PC-3 (cell line): Measurements from ENCODE around the gene RND1.
"Not testable (repeated sequence)": the region's sequence is repeated elsewhere in the genome, so short reads cannot be mapped to it uniquely, and the experiment has no call there.

Source experiments
- EZH2phosphoT487 ChIP-seq: fragments of 300-600 bp; sonication (generic); IDR thresholded peaks from 2 replicates; pipeline ENCODE4 v1.6.1; 2018; ENCODE audit warnings: mild to moderate bottlenecking, antibody characterized with exemption, low read length, borderline replicate concordance
- TF ChIP-seq, protein P1 (sequence below): fragments of 300-600 bp; sonication (generic); conservative IDR thresholded peaks from 2 replicates; pipeline ENCODE4 v1.5.1; 2017; ENCODE audit warnings: antibody characterized with exemption, low read depth, mild to moderate bottlenecking, low read length

DNA sequence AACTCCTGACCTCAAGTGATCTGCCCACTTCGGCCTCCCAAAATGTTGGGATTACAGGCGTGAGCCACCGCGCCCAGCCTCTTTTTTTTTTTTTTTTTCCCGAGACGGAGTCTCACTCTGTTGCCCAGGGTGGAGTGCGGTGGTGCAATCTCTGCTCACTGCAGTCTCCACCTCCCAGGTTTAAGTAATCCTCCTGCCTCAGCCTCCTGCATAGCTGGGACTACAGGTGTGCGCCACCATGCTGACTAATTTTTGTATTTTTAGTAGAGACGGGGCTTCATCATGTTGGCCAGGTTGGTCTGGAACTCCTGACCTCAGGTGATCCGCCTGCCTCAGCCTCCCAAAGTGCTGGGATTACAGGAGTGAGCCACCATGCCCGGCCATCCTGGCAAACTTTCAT, 44.0 kb upstream of the RND1 start:
- TF ChIP-seq, protein P1, sequence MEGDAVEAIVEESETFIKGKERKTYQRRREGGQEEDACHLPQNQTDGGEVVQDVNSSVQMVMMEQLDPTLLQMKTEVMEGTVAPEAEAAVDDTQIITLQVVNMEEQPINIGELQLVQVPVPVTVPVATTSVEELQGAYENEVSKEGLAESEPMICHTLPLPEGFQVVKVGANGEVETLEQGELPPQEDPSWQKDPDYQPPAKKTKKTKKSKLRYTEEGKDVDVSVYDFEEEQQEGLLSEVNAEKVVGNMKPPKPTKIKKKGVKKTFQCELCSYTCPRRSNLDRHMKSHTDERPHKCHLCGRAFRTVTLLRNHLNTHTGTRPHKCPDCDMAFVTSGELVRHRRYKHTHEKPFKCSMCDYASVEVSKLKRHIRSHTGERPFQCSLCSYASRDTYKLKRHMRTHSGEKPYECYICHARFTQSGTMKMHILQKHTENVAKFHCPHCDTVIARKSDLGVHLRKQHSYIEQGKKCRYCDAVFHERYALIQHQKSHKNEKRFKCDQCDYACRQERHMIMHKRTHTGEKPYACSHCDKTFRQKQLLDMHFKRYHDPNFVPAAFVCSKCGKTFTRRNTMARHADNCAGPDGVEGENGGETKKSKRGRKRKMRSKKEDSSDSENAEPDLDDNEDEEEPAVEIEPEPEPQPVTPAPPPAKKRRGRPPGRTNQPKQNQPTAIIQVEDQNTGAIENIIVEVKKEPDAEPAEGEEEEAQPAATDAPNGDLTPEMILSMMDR = not testable (repeated sequence)
- not testable (repeated sequence) for TF ChIP-seq EZH2phosphoT487
